ENCODE results near the gene GALNT10. TPM values are rescaled to one million over a fixed set of nuclear protein-coding genes. Genes with fewer than 3 reads are reported as not detected.

Gene GALNT10
- total RNA-seq, 1 experiment from 2014 or later: 27.8 TPM

- no peak for TF ChIP-seq YY1 (IDR thresholded peaks at IDR 0.05; ENCODE audit: extremely low read depth, insufficient replicate concordance, low read depth, low read length)
These were observed 5.7 kb downstream of the GALNT10 start (continued) for GRCh38 chr5:154196281-154196680.

- Histone ChIP-seq H3K36me3 (ENCODE audit: control insufficient read depth in 1 of 2, insufficient read depth in 2 of 2, low read length in 2 of 2) (0 out of 4 replicates have a peak, but pooled peaks cover 0 to 2% of the 10 kb centered on the region in 2 experiments), H2AFZ (ENCODE audit: low read depth, low read length, poor library complexity, severe bottlenecking) (no peak overlapping the region), H3K79me2 (ENCODE audit: insufficient read depth, low read length) (peaks cover 12% of the 10 kb centered on the region; the same call in 1 of the 2 replicates), H4K20me1 (ENCODE audit: insufficient read depth) (no peaks in the 10 kb centered on the region), H3K27ac (ENCODE audit: low read depth, low read length) (no peak overlapping the region), H3K4me1 (ENCODE audit: control insufficient read depth in 1 of 2, insufficient read depth in 2 of 2, low read length in 2 of 2) (peaks cover 8 to 14% of the 10 kb centered on the region in 2 experiments; a peak in 3 of 4 replicates), H3K9me3 (ENCODE audit: control insufficient read depth in 1 of 2, insufficient read depth in 1 of 2, low read depth in 1 of 2, low read length in 2 of 2) (no peaks in the 10 kb centered on the region), H3K4me3 (replicated peaks in 1 of 2; ENCODE audit: low read depth in 1 of 2, low read length in 2 of 2) (no peak overlapping the region), H3K4me2 (ENCODE audit: low read length) (no peak overlapping the region), H3K9me2 (ENCODE audit: insufficient read depth) (no peaks in the 10 kb centered on the region), H3K27me3 (ENCODE audit: insufficient read depth, low read length) (no peaks in the 10 kb centered on the region), H3K9ac (ENCODE audit: low read length) (no peak overlapping the region)
- peak; percentile 46 for ATAC-seq
- no TSS peak for BruUV-seq (replicated peaks)
- RAD21 ChIA-PET (ENCODE audit: low non-redundant PET in 1 of 2, low total read pairs in 2 of 2, uncharacterized antibody in 2 of 2, unreplicated experiment in 2 of 2): interaction anchor here in 1 of 2 experiments (0.8 to 1.0 kb wide), 2 partner anchors 125 to 209 kb away, joined by 3 read pairs; no protein-coding TSS in a partner anchor
- CTCF ChIA-PET: interaction anchor here (1.0 to 2.5 kb wide), 7 partner anchors 22 to 222 kb away, joined by 3 to 15 read pairs (median 4); no protein-coding TSS in a partner anchor
- DNase-seq (ENCODE audit: low read depth, low spot score): no peak
- TF ChIP-seq SP1 (IDR thresholded peaks at IDR 0.05; ENCODE audit: low read depth) (no peak), ELF1 (IDR thresholded peaks at IDR 0.05; ENCODE audit: borderline replicate concordance, low read depth) (no peak), MAX (IDR thresholded peaks at IDR 0.05) (0 out of 2 replicates have a peak, but pooled peaks have one; percentile 24), RAD21 (IDR thresholded peaks at IDR 0.05; ENCODE audit: low read depth) (peak; percentile 40), CTCF (IDR thresholded peaks at IDR 0.05 in 2 of 3, conservative IDR thresholded peaks at IDR 0.05 in 1 of 3; ENCODE audit: borderline replicate concordance in 1 of 3, insufficient read depth in 1 of 3, low read depth in 2 of 3, low read length in 2 of 3) (peak; percentile 24 to 28 (median 27); a peak in 3 of 6 replicates)
- intact Hi-C loops (cut with micrococcal nuclease): loop anchor here (5.0 kb wide), 1 partner anchor 210 kb away; no protein-coding TSS in a partner anchor
- POLR2A ChIA-PET: interaction anchor here (0.6 kb wide), 1 partner anchor 59 kb away, joined by 3 read pairs; no protein-coding TSS in a partner anchor
These were observed 6.6 kb downstream of the GALNT10 start for GRCh38 chr5:154196955-154197652.

Data from HCT116 (cell line).